ENCODE results near the gene CHST9. TPM values are rescaled to one million over a fixed set of nuclear protein-coding genes. Genes with fewer than 3 reads are reported as not detected.

CHST9 gene
- polyA plus RNA-seq, 2 of the 4 experiments (the other 2 are of a cell fraction): 0.06 TPM; not detected in 1

DNA sequence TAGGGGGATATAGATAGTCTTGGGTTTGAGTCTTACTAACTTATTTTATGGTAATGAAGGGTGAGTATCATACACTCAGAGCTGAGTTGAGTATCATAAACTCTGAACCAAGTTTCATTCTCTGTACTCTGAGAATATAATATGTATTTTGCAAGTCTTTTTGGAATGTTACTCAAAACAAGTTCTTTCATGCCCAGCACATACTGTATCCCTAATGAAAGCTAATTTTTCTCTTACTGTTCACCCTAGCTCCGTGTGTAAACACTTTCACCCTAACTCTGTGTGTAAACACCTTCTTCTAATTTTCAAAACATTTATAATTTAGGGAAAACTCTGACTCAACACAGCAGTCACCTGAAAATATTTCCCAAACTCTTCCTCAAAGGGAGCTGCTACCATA lies 29.7 kb upstream of the CHST9 start:
- 5% methylated on average over 1 of the region's 1 CpG for WGBS (ENCODE audit: missing lambda C conversion rate)
- no peak overlapping the region for H3K4me2 ChIP-seq
- TF ChIP-seq TP53 (CRISPR knock-in tag; IDR thresholded peaks at IDR 0.05): no peak
- no peak for TF ChIP-seq ZSCAN20 (CRISPR knock-in tag; IDR thresholded peaks at IDR 0.05)
- TF ChIP-seq BCL3 (IDR thresholded peaks at IDR 0.05): no peak
- no peak for DNase-seq (ENCODE audit: low read depth in 1 of 2, low spot score in 1 of 2)
- no peak for FAIRE-seq
- no peak overlapping the region for H3K27ac ChIP-seq
- no peak overlapping the region for H3K4me3 ChIP-seq
- no peaks in the 10 kb centered on the region for H3K9me3 ChIP-seq
- no peak for ATAC-seq
- no peaks in the 10 kb centered on the region for H3K4me1 ChIP-seq
- ChIA-PET POLR2A (no interaction called here), CTCF (no interaction called here)

GRCh38 chr18:27213123-27213717 lies 28.1 kb upstream of the CHST9 start:
- ATAC-seq: no peak
- POLR2A ChIA-PET: no interaction called here
- Histone ChIP-seq H3K4me2 (no peak overlapping the region), H3K9me3 (no peaks in the 10 kb centered on the region), H3K27ac (no peak overlapping the region), H3K4me1 (no peaks in the 10 kb centered on the region), H3K4me3 (no peak overlapping the region)
- CTCF ChIA-PET: no interaction called here
- TF ChIP-seq BHLHE40 (IDR thresholded peaks at IDR 0.05; ENCODE audit: low read depth, low read length) (no peak), MYC (IDR thresholded peaks at IDR 0.05; ENCODE audit: borderline replicate concordance, low read length) (no peak), MAFK (IDR thresholded peaks at IDR 0.05; ENCODE audit: partially characterized antibody) (no peak), JUN (IDR thresholded peaks at IDR 0.05) (no peak), POLR2AphosphoS2 (conservative IDR thresholded peaks at IDR 0.05; ENCODE audit: low read length) (no peak), FOXS1 (CRISPR knock-in tag; IDR thresholded peaks at IDR 0.05) (no peak), REST (IDR thresholded peaks at IDR 0.05) (no peak), E2F6 (IDR thresholded peaks at IDR 0.05; ENCODE audit: borderline replicate concordance, low read depth) (no peak), NR3C1 (IDR thresholded peaks at IDR 0.05) (no peak), POLR2A (IDR thresholded peaks at IDR 0.05; ENCODE audit: low read length) (no peak), BCL3 (IDR thresholded peaks at IDR 0.05) (no peak), HDAC2 (IDR thresholded peaks at IDR 0.05) (no peak), RCOR1 (IDR thresholded peaks at IDR 0.05; ENCODE audit: low read depth, low read length) (no peak), FOSB (CRISPR knock-in tag; IDR thresholded peaks at IDR 0.05) (no peak), MAZ (IDR thresholded peaks at IDR 0.05; ENCODE audit: borderline replicate concordance, low read depth, low read length) (no peak), USF2 (IDR thresholded peaks at IDR 0.05) (no peak), KDM5A (IDR thresholded peaks at IDR 0.05) (no peak)
- TF ChIP-seq, protein P1, sequence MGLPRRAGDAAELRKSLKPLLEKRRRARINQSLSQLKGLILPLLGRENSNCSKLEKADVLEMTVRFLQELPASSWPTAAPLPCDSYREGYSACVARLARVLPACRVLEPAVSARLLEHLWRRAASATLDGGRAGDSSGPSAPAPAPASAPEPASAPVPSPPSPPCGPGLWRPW (IDR thresholded peaks at IDR 0.05): no peak
- TF ChIP-seq, protein P2, sequence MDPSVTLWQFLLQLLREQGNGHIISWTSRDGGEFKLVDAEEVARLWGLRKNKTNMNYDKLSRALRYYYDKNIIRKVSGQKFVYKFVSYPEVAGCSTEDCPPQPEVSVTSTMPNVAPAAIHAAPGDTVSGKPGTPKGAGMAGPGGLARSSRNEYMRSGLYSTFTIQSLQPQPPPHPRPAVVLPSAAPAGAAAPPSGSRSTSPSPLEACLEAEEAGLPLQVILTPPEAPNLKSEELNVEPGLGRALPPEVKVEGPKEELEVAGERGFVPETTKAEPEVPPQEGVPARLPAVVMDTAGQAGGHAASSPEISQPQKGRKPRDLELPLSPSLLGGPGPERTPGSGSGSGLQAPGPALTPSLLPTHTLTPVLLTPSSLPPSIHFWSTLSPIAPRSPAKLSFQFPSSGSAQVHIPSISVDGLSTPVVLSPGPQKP (IDR thresholded peaks at IDR 0.05; ENCODE audit: low read depth, low read length): no peak
- DNase-seq (ENCODE audit: low read depth in 1 of 2, low spot score in 1 of 2): no peak
- WGBS (ENCODE audit: missing lambda C conversion rate): 0% methylated on average over 1 of the region's 1 CpG
- FAIRE-seq: no peak

Data from A549 (cell line).